Measurements from ENCODE around the gene IGSF21.

- TF ChIP-seq POLR2AphosphoS5 (IDR thresholded peaks at IDR 0.05; ENCODE audit: borderline replicate concordance, low read depth, low read length) (no peak), EZH2 (IDR thresholded peaks at IDR 0.05) (no peak)
Measured at GRCh38 chr1:18166341-18166740, 58.7 kb downstream of the IGSF21 start.

Measured in SK-N-MC (cell line).